ENCODE measurements around the gene STK32B. TPM values are rescaled to one million over a fixed set of nuclear protein-coding genes. Genes with fewer than 3 reads are reported as not detected.

Gene STK32B
- total and polyA plus RNA-seq, 12 donors, result 0.16 to 6.8 (median 0.52) TPM

GRCh38 chr4:5511791-5512190 is 460.5 kb downstream of the STK32B start:
- no peak for DNase-seq
- TF ChIP-seq POLR2A (IDR thresholded peaks at IDR 0.05) (no peak), CTCF (IDR thresholded peaks at IDR 0.05) (no peak)
- no peaks in the 10 kb centered on the region for H3K9me3 ChIP-seq (replicated peaks in 1 of 3)
- no peak overlapping the region for H3K4me3 ChIP-seq
- H3K27me3 ChIP-seq, result no peaks in the 10 kb centered on the region
- no peaks in the 10 kb centered on the region for H3K4me1 ChIP-seq (replicated peaks in 1 of 2)
- no peak overlapping the region for H3K27ac ChIP-seq
- intact Hi-C loops (cut with DNase I), result no loop called here
- no peaks in the 10 kb centered on the region for H3K36me3 ChIP-seq (replicated peaks in 1 of 2)

DNA sequence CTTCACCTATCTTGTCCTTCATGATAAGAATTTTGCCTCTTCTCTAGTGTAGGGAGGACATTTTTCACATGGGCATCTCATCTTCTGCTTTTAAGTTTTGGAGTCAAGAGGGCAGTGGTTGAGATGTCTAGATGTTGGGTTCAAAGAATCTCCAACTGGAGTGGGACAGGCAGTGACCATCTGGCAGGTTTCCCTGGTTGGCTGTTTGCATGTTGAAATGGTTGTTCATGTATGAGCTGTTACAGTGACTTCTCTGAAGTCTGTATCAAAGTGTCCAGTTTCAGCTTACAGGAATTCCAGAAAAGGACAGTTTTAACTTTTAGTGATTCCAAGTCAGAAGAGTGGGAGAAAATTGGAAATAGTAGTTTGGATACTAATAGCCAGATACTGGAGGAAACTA is 464.4 kb downstream of the STK32B start:
- Histone ChIP-seq H3K27me3 (no peaks in the 10 kb centered on the region), H3K9me3 (replicated peaks in 1 of 3) (no peaks in the 10 kb centered on the region), H3K4me3 (no peak overlapping the region), H3K4me1 (replicated peaks in 1 of 2) (no peaks in the 10 kb centered on the region), H3K27ac (no peak overlapping the region), H3K36me3 (replicated peaks in 1 of 2) (no peaks in the 10 kb centered on the region)
- intact Hi-C loops (cut with DNase I), result no loop called here
- no peak for DNase-seq
- TF ChIP-seq CTCF (IDR thresholded peaks at IDR 0.05) (no peak), POLR2A (IDR thresholded peaks at IDR 0.05) (no peak)

DNA sequence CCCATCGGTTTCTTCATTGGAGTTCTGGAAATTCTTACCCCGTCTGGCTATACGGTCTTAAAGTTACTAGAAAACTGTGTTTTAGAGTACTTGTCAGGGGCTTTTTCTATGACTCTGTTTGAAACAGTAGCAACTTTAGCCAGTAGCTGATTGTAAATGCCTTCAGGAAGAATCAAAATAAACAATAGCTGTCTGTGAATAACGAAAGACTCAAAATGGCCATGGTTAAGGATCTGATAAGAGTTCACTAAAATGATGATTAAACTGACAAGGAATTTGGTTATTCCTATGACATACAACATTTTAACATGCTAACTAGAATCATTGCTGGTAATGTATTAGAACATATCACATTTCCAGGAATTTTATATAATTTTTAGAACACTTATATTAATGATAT is 466.1 kb downstream of the STK32B start:
- DNase-seq, result no peak
- H3K9me3 ChIP-seq (replicated peaks in 1 of 3), result no peaks in the 10 kb centered on the region
- intact Hi-C loops (cut with DNase I), result no loop called here
- H3K4me1 ChIP-seq (replicated peaks in 1 of 2), result no peaks in the 10 kb centered on the region
- no peaks in the 10 kb centered on the region for H3K27me3 ChIP-seq
- no peak overlapping the region for H3K4me3 ChIP-seq
- no peaks in the 10 kb centered on the region for H3K36me3 ChIP-seq (replicated peaks in 1 of 2)
- TF ChIP-seq CTCF (IDR thresholded peaks at IDR 0.05), result no peak
- no peak for TF ChIP-seq POLR2A (IDR thresholded peaks at IDR 0.05)
- 70 to 94% (median 84%) methylated on average over 4 of the region's 4 CpGs for whole genome bisulfite sequencing, 4 donors
- no peak overlapping the region for H3K27ac ChIP-seq

DNA sequence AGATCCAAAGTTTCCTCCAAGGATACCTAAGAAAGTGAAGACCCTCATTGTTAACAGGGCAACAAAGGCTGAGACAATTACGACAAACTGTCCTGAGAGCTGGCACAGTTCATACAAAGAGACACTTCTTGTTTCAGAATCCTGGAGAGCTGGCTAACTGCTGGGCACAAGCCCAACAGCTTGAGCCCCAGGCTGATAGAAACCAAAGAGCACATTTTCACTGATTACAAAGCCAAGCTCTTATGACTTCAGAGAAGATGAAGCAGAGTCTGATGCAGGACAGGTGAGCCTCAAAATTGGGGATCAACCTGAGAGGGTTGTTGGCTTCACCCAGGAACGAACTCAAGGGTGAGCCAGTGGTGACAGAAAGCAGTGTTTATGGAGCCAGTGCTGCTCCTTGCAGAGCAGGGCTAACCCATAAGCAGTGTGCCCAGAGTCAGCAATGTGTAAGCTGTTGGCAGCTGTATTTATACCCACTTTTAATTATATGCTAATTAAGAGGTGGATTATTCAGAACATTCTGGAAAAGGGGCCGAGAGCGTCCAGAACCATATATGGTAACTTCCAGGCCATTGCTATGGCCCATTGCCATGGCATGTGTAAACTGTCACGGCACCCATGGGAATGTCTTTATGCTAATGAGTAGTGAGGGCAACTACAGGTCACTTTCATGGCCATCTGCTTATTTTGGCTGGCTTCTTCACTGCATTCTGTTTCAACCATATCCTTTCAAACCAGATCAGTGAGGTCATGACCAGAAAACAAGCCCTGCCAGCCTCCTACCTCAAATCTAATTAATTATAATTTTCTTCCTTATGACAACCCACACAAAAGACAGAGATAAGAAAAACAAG is 473.4 kb downstream of the STK32B start:
- peaks cover 0 to 11% of the 10 kb centered on the region in 2 donors for H3K4me1 ChIP-seq (replicated peaks in 1 of 2)
- H3K27ac ChIP-seq, result no peak overlapping the region
- intact Hi-C loops (cut with DNase I), result no loop called here
- no peak overlapping the region for H3K4me3 ChIP-seq
- H3K9me3 ChIP-seq (replicated peaks in 1 of 3), result no peaks in the 10 kb centered on the region
- peak; percentile 37 to 84 (median 48) for DNase-seq
- 37 to 53% (median 50%) methylated on average over 5 of the region's 5 CpGs for whole genome bisulfite sequencing, 4 donors
- H3K36me3 ChIP-seq (replicated peaks in 1 of 2), result no peaks in the 10 kb centered on the region
- H3K27me3 ChIP-seq, result no peaks in the 10 kb centered on the region
- TF ChIP-seq POLR2A (IDR thresholded peaks at IDR 0.05) (peak in 1 of 2 donors; percentile 12), CTCF (IDR thresholded peaks at IDR 0.05) (no peak)
